GM12864 (cell line): ENCODE measurements around the gene POC1A.

Source experiments
- DNase-seq: peaks from one replicate; pipeline ENCODE4 v3.0.0-alpha.2; 2011; ENCODE audit warnings: low read depth
- H3K4me3 ChIP-seq: 2 replicates; pipeline ENCODE4 v1.5.1; 2011; ENCODE audit warnings: mild to moderate bottlenecking, low read depth, low read length, control low read depth
- TF ChIP-seq, protein P1 (sequence below): IDR thresholded peaks from 2 replicates; pipeline ENCODE4 v1.5.1; 2011; ENCODE audit warnings: low read depth, mild to moderate bottlenecking, moderate library complexity, low read length, control low read depth, inconsistent platforms; ENCODE audit errors: missing control alignments

POC1A gene

DNA sequence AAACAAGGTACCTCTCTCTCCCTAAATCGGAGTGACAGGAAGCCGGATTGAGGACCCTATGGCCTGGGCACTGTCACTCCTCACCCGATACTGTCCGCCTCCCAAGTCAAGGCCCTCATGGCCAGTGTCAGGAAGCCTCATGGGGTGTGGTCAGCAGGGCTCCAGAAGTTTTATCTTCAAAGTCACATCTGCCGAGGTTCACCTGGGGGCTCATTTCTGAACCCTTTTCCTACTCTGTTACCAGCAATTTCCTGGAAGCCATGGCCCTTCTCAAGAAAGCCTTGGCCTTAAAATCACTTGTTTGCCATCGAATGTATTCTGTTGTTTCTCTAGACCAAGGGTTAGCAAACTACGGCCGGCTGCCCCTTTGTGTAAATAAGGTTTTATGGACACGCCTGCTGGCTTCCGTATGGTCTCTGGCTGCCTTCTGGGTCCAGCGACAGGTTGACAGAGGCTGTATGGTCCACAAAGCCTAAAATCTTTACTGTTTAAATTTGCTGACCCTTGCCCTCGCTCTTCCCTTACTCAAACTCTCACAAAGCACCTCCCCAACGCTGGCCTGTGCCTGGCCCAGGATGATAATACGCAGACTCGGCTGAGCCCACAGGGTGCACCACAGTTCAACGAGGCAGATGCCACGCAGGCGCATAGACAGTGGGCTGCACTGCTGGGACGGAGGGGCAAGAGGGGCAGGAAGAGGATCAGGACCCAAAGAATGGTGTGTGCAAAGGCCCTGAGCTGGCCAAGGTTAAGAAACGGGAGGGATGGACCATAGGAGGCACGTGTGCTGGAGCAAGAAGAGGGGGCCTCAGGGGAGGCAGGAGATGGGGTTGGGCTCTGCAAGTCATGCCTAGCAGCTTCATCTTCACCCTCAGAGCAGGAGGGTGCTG lies 73.1 kb downstream of the POC1A start:
- H3K4me3 ChIP-seq: no peak overlapping the region
- DNase-seq: no peak
- TF ChIP-seq, protein P1, sequence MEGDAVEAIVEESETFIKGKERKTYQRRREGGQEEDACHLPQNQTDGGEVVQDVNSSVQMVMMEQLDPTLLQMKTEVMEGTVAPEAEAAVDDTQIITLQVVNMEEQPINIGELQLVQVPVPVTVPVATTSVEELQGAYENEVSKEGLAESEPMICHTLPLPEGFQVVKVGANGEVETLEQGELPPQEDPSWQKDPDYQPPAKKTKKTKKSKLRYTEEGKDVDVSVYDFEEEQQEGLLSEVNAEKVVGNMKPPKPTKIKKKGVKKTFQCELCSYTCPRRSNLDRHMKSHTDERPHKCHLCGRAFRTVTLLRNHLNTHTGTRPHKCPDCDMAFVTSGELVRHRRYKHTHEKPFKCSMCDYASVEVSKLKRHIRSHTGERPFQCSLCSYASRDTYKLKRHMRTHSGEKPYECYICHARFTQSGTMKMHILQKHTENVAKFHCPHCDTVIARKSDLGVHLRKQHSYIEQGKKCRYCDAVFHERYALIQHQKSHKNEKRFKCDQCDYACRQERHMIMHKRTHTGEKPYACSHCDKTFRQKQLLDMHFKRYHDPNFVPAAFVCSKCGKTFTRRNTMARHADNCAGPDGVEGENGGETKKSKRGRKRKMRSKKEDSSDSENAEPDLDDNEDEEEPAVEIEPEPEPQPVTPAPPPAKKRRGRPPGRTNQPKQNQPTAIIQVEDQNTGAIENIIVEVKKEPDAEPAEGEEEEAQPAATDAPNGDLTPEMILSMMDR: no peak

DNA sequence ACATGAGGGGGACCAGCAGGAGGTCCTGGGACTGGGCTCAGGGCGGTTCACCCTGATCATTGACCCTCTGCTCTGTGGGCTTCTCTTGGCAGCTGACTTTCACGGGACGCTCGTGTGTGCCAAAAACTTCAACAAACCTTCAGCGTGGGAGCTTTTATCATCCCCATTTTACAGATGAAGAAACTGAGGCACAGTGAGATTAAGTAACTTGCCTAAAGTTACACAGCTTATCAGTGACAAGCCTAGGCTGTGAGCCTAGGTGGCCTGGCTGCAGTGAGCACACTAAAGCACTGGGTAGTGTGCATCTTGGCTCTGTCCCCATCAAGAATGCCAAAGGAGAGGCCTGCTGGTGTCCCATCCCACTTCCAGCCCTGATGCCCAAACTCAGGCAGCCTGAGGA lies 74.3 kb downstream of the POC1A start:
- TF ChIP-seq, protein P1: no peak
- DNase-seq: no peak
- H3K4me3 ChIP-seq: no peak overlapping the region

DNA sequence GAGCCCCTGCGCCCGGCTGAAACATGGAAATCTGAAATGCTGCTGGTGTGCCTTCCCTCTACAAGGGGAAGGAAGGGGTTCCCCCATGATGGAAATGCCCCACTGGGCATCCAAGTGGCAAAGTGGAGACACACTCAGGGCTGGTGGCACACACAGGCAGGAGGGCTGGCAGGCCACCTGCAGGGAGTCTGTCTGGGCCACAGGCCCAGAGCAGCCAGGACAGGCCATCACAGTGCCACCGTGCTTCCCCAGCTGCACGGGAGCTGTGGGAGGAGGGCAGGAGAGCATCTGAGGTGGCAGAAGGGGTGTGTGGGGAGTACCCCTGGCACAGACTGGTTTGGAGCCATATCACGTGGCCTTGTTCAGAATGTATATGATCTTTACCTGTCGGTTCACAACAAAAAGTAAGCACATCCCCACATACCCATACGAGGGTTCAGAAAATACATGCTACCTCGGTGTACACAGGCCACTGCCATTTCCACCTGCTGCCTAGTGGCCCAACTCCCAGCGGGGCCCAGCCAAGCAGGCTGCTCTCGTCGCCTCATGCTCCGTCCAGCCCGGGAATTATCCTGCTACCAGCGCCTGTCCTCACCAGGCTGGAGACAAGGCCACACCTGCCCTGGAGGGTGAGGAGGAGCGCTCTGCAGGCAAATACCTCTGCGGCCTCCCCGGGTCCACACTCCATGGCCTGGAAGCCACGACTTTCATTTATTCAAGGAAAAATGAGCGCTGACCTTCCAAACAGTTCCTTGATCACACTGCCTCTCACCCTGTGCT lies 75.3 kb downstream of the POC1A start:
- TF ChIP-seq, protein P1: no peak
- no peak overlapping the region for H3K4me3 ChIP-seq
- no peak for DNase-seq

DNA sequence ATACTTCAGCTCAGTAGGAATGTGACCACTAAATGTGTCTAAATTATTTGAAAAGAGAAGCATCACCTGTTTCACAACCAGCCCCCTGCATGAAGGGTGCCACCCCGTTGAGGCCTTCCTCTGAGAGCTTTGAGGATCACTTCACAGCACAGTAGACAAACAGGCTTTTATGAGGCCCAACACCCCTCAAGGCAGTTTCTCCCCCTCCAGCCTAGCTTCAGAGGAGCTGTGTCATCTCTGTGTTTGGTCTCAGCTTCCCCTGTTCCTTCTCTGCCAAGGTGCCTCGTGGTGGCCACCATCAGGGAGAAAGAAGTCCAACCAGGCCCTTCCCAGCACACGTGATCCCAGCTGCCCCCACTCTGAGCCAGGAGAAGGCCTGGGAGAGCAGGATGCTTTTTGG lies 76.3 kb downstream of the POC1A start:
- TF ChIP-seq, protein P1: no peak
- no peak overlapping the region for H3K4me3 ChIP-seq
- no peak for DNase-seq

DNA sequence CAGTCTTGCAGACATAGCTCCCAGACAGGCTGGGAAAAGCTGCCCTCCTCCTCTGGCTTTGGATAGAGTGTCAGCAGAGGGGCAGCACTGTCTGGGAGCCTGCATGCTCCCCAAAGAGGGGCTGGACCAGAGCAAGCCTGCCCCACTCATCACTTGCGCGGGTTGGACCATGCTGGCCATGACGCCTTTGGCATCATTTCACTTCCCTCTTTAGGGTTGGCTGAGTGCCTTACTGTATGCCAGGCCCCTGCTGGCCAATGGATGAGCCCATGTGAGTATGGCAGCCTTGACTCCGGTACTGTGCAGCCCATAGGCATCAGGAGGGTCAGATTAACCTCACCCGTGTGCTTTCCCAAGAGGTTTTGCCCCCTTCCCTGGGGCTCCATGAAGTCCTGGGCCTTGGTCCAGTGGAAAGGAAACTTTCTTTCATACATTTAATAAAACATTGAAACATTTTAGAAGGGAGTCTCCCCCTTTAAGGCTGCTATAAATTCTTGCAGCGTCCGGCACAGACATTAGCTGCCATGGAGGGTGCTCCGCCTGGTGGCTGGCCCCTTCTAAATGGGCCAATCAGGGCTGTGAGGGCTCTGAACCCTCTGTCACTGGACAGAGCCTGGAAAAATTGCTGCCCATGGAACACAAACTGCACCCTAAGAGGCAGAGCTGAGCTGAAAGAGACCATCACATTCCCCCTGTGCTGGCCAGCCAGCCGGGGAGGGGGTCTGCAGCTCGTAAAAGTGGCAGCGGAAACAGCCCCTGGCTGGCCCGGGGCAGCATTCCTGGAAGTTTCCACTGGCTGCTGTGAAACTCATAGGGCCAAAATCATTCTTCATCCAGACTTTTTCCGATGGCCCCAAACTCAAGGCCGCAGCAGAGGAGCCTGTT lies 77.1 kb downstream of the POC1A start:
- TF ChIP-seq, protein P1: no peak
- H3K4me3 ChIP-seq: no peak overlapping the region
- DNase-seq: no peak

DNA sequence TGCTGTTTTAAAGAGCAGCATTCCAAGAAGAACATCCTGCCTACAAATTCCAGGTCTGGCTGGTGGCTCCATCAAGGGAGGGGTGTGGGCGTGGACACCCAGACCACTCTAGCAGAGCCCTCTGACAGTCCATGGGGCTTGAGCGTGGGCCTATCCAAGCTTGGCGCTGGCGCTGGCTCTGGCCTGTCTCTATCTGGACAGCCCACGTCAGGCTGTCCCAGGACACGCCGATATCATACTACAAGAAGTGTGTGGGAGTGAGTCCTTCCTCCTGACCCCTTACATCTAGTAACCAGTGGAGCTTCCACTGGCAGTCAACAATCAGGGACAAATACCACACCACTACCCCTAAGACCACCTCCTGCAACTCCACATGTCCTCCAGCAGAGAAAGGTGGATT lies 80.7 kb downstream of the POC1A start:
- no peak overlapping the region for H3K4me3 ChIP-seq
- TF ChIP-seq, protein P1: no peak
- no peak for DNase-seq
